ENCODE data around the gene MPZL3.

Gene MPZL3

GRCh38 chr11:118184784-118185579 is 67.2 kb downstream of the MPZL3 start:
- peak; percentile 68 to 87 (median 76) for DNase-seq

GRCh38 chr11:118183691-118184090 is 68.5 kb downstream of the MPZL3 start:
- DNase-seq, result peak; percentile 40 to 73 (median 61)

- DNase-seq, result peak in 3 of 4 experiments; percentile 22 to 49 (median 42)
Observed at GRCh38 chr11:118180300-118180703, 71.9 kb downstream of the MPZL3 start.

GRCh38 chr11:118176778-118177134 is 75.4 kb downstream of the MPZL3 start:
- no peak for DNase-seq

Measured in suppressor macrophage (primary cell).